Kidney epithelial cell (primary cell): Measurements from ENCODE around the gene SRRM2. TPM values are rescaled to one million over a fixed set of nuclear protein-coding genes. Genes with fewer than 3 reads are reported as not detected.

ENCODE experiments used
- DNase-seq: peaks from one replicate; pipeline ENCODE4 v3.0.0-alpha.2; 2010; ENCODE audit warnings: low read depth
- H3K27me3 ChIP-seq: 2 replicates; pipeline ENCODE4 v1.6.0; 2011; ENCODE audit warnings: low read length; ENCODE audit not compliant: control insufficient read depth, insufficient read depth
- H3K36me3 ChIP-seq: 2 replicates; pipeline ENCODE4 v1.5.1; 2011; ENCODE audit warnings: low read length; ENCODE audit not compliant: control insufficient read depth, insufficient read depth
- H3K4me3 ChIP-seq: 2 replicates; pipeline ENCODE4 v1.5.1; 2011; ENCODE audit warnings: low read depth, mild to moderate bottlenecking, control low read depth, low read length
- CTCF ChIP-seq: IDR thresholded peaks from 2 replicates; pipeline ENCODE4 v1.5.1; 2011; ENCODE audit warnings: mild to moderate bottlenecking, moderate library complexity, low read length, control low read depth, inconsistent platforms; ENCODE audit not compliant: insufficient read depth, poor library complexity, severe bottlenecking
- total RNA-seq: library from RNA; depleted of rRNA; stranded (reverse); fragments of >200 nt; gene quantifications from 2 replicates; pipeline ENCODE4 v1.2.3, GENCODE V29; 2015

Gene SRRM2
- total RNA-seq, 1 donor from 2014 or later: 82.6 TPM

GRCh38 chr16:2709588-2709984 lies 42.9 kb upstream of the SRRM2 start:
- peaks cover 1% of the 10 kb centered on the region for H3K36me3 ChIP-seq
- no peak for DNase-seq
- peaks cover 5% of the 10 kb centered on the region for H3K27me3 ChIP-seq
- no peak for TF ChIP-seq CTCF
- H3K4me3 ChIP-seq: no peak overlapping the region

- no peak for TF ChIP-seq CTCF
- H3K27me3 ChIP-seq: peaks cover 6% of the 10 kb centered on the region
- H3K4me3 ChIP-seq: no peak overlapping the region
- H3K36me3 ChIP-seq: no peaks in the 10 kb centered on the region
- no peak for DNase-seq
These were observed 42.3 kb upstream of the SRRM2 start for GRCh38 chr16:2710021-2710710.

- Histone ChIP-seq H3K4me3 (no peak overlapping the region), H3K27me3 (peaks cover 12% of the 10 kb centered on the region), H3K36me3 (no peaks in the 10 kb centered on the region)
- no peak for DNase-seq
- TF ChIP-seq CTCF: no peak
These were observed 41.7 kb upstream of the SRRM2 start for GRCh38 chr16:2710711-2711231.

GRCh38 chr16:2711370-2712062 lies 40.9 kb upstream of the SRRM2 start:
- H3K36me3 ChIP-seq: no peaks in the 10 kb centered on the region
- H3K27me3 ChIP-seq: peaks cover 19% of the 10 kb centered on the region
- no peak for TF ChIP-seq CTCF
- no peak overlapping the region for H3K4me3 ChIP-seq
- no peak for DNase-seq

GRCh38 chr16:2712063-2712441 lies 40.4 kb upstream of the SRRM2 start:
- TF ChIP-seq CTCF: no peak
- Histone ChIP-seq H3K36me3 (no peaks in the 10 kb centered on the region), H3K4me3 (no peak overlapping the region), H3K27me3 (peaks cover 20% of the 10 kb centered on the region)
- no peak for DNase-seq
